Tibial nerve (tissue), 4 donors: Measurements from ENCODE around the gene RAI1.

Experiments used
- EP300 ChIP-seq, 2 donors: sonication (generic); formaldehyde crosslinking; IDR thresholded peaks; one replicate each; pipeline ENCODE4 v1.6.1; 2017; ENCODE audit warnings: antibody characterized with exemption in 2 of 2, mild to moderate bottlenecking in 1 of 2
- POLR2A ChIP-seq, 2 donors: fragments of 450-650 bp; IDR thresholded peaks; one replicate each; pipeline ENCODE4 v1.6.1; 2017; ENCODE audit warnings: antibody characterized with exemption in 2 of 2, mild to moderate bottlenecking in 2 of 2, moderate library complexity in 2 of 2
- TF ChIP-seq, protein P1 (sequence below), 5 experiments: fragments of 200-600 bp in 3 of 5; fragments of 450-650 bp in 2 of 5; sonication (generic) in 3 of 5; IDR thresholded peaks; one replicate each; pipeline ENCODE4 v1.5.1; 2016 to 2019; ENCODE audit warnings: antibody characterized with exemption in 5 of 5, mild to moderate bottlenecking in 3 of 5, moderate library complexity in 2 of 5

DNA sequence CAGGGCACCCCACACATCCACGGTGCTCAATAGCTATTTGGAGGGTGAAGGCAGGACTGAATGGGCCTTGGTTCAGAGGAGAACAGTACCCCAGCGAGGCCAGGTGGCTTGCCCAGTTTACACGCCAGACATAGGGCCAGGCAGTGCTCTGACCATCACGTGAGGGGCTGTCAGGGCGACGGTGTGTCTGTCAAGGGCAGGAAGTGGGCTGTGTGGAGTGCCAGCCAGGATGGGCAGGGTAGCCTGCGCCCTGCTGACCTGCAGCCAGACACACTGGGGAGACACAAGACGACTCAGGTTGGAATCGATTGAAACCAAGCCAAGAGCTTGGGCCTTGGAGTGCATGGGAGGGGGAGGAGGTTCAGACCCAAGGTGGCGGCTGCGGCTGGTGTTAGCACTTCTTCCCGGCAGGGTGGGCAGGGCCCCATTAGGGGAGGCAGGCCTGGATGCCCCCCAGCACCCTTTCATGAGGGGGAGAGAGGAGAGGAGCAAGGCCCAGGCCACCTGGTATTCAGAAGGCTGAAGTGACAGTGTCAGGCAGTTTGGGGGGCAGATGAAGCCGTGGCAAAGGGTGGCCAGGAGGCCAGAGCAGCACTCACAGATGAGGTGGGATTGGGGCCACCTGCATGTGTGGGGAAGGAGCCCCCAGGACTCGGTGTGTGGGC is 87.3 kb downstream of the RAI1 start:
- TF ChIP-seq, protein P1, sequence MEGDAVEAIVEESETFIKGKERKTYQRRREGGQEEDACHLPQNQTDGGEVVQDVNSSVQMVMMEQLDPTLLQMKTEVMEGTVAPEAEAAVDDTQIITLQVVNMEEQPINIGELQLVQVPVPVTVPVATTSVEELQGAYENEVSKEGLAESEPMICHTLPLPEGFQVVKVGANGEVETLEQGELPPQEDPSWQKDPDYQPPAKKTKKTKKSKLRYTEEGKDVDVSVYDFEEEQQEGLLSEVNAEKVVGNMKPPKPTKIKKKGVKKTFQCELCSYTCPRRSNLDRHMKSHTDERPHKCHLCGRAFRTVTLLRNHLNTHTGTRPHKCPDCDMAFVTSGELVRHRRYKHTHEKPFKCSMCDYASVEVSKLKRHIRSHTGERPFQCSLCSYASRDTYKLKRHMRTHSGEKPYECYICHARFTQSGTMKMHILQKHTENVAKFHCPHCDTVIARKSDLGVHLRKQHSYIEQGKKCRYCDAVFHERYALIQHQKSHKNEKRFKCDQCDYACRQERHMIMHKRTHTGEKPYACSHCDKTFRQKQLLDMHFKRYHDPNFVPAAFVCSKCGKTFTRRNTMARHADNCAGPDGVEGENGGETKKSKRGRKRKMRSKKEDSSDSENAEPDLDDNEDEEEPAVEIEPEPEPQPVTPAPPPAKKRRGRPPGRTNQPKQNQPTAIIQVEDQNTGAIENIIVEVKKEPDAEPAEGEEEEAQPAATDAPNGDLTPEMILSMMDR (IDR thresholded peaks at IDR 0.05): no peak
- TF ChIP-seq POLR2A (IDR thresholded peaks at IDR 0.05) (no peak), EP300 (IDR thresholded peaks at IDR 0.05) (no peak)
